ENCODE measurements around the gene ZNF660. TPM values are rescaled to one million over a fixed set of nuclear protein-coding genes. Genes with fewer than 3 reads are reported as not detected.
A peak's percentile ranks its signal among the peaks of the same experiment; 100 is the strongest.

The ZNF660 gene
- total and polyA plus RNA-seq, 4 donors: 0.08 to 2.7 (median 0.41) TPM

DNA sequence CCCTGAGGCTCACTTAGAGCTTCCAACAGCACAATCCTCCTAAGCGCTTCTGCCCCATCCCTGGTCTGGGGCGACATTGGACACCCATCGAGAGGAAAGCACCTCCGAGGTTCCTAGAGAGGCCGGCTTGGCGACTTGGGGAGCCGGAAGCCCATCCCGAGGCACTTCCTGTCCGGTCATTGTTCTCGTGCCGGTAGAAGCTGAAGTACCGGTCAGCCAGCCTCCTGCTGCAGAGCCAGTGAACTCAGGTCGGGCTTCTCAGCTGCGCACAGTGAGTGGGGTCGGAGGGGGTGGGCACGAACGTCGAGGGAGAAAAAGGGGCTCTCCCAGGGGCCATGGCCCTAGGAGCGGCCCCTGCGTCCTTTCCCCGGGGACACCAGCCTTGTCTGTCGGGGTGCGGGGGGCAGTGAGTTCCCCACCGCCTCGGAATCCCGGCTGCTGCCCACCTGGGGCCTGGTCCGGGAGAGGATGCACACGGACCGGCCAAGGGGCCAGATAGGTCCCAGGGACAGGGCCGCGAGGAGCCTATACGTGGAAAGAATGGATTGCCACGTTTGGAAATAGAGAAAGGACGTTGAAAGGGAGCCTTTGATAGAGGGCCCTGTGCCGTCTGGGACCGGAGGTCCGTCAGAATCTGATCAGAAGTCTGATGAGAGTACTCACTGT lies 63.9 kb downstream of the ZNF660 start, which contains the start of gene ZNF35:
Gene ZNF35, plus strand, starts transcription at position 169 of the 666 bp plus-strand sequence. CDS start 2,336 bp downstream, outside the sequence.
- H3K9me3 ChIP-seq (ENCODE audit: control insufficient read depth in 4 of 4, low read length in 3 of 4): peaks cover 7 to 20% (median 15%) of the 10 kb centered on the region in 4 donors
- DNase-seq (ENCODE audit: low spot score): peak; percentile 66
- H3K4me1 ChIP-seq (ENCODE audit: control insufficient read depth in 4 of 4, insufficient read depth in 4 of 4, low read length in 3 of 4): peaks cover 0 to 13% (median 5%) of the 10 kb centered on the region in 4 donors
- TF ChIP-seq YY1 (IDR thresholded peaks at IDR 0.05) (peak; percentile 47), JUND (IDR thresholded peaks at IDR 0.05) (no peak), RXRA (IDR thresholded peaks at IDR 0.05) (no peak), FOXA2 (IDR thresholded peaks at IDR 0.05) (no peak), TAF1 (conservative IDR thresholded peaks at IDR 0.05) (no peak), GABPA (IDR thresholded peaks at IDR 0.05 in 1 of 2, conservative IDR thresholded peaks at IDR 0.05 in 1 of 2) (peak; percentile 89 to 95), ZBTB33 (IDR thresholded peaks at IDR 0.05) (no peak), RAD21 (IDR thresholded peaks at IDR 0.05) (peak in 1 of 2 donors; percentile 34), HNF4G (IDR thresholded peaks at IDR 0.05) (no peak), HNF4A (conservative IDR thresholded peaks at IDR 0.05) (no peak), FOXA1 (IDR thresholded peaks at IDR 0.05) (no peak), SP1 (IDR thresholded peaks at IDR 0.05) (no peak), NR2F2 (IDR thresholded peaks at IDR 0.05) (no peak)
- TF ChIP-seq, protein P1, sequence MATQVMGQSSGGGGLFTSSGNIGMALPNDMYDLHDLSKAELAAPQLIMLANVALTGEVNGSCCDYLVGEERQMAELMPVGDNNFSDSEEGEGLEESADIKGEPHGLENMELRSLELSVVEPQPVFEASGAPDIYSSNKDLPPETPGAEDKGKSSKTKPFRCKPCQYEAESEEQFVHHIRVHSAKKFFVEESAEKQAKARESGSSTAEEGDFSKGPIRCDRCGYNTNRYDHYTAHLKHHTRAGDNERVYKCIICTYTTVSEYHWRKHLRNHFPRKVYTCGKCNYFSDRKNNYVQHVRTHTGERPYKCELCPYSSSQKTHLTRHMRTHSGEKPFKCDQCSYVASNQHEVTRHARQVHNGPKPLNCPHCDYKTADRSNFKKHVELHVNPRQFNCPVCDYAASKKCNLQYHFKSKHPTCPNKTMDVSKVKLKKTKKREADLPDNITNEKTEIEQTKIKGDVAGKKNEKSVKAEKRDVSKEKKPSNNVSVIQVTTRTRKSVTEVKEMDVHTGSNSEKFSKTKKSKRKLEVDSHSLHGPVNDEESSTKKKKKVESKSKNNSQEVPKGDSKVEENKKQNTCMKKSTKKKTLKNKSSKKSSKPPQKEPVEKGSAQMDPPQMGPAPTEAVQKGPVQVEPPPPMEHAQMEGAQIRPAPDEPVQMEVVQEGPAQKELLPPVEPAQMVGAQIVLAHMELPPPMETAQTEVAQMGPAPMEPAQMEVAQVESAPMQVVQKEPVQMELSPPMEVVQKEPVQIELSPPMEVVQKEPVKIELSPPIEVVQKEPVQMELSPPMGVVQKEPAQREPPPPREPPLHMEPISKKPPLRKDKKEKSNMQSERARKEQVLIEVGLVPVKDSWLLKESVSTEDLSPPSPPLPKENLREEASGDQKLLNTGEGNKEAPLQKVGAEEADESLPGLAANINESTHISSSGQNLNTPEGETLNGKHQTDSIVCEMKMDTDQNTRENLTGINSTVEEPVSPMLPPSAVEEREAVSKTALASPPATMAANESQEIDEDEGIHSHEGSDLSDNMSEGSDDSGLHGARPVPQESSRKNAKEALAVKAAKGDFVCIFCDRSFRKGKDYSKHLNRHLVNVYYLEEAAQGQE (IDR thresholded peaks at IDR 0.05): no peak
- TF ChIP-seq, protein P2, sequence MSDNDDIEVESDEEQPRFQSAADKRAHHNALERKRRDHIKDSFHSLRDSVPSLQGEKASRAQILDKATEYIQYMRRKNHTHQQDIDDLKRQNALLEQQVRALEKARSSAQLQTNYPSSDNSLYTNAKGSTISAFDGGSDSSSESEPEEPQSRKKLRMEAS (IDR thresholded peaks at IDR 0.05): no peak
- TF ChIP-seq, protein P3, sequence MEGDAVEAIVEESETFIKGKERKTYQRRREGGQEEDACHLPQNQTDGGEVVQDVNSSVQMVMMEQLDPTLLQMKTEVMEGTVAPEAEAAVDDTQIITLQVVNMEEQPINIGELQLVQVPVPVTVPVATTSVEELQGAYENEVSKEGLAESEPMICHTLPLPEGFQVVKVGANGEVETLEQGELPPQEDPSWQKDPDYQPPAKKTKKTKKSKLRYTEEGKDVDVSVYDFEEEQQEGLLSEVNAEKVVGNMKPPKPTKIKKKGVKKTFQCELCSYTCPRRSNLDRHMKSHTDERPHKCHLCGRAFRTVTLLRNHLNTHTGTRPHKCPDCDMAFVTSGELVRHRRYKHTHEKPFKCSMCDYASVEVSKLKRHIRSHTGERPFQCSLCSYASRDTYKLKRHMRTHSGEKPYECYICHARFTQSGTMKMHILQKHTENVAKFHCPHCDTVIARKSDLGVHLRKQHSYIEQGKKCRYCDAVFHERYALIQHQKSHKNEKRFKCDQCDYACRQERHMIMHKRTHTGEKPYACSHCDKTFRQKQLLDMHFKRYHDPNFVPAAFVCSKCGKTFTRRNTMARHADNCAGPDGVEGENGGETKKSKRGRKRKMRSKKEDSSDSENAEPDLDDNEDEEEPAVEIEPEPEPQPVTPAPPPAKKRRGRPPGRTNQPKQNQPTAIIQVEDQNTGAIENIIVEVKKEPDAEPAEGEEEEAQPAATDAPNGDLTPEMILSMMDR (IDR thresholded peaks at IDR 0.05; ENCODE audit: low read depth, low read length, missing input control): no peak
- TF ChIP-seq, protein P4, sequence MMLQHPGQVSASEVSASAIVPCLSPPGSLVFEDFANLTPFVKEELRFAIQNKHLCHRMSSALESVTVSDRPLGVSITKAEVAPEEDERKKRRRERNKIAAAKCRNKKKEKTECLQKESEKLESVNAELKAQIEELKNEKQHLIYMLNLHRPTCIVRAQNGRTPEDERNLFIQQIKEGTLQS (IDR thresholded peaks at IDR 0.05): no peak
- H3K36me3 ChIP-seq (ENCODE audit: control insufficient read depth in 4 of 4, insufficient read depth in 3 of 4, low read depth in 1 of 4, low read length in 3 of 4): peaks cover 1 to 28% (median 22%) of the 10 kb centered on the region in 4 donors
- peak within 1 kb of the TSS; percentile 62 to 92 (median 73) for H3K4me3 ChIP-seq (ENCODE audit: low read depth in 1 of 3, low read length in 3 of 3)
- WGBS: 2% methylated on average over 37 of the region's 37 CpGs
- no peaks in the 10 kb centered on the region for H3K27me3 ChIP-seq (ENCODE audit: control insufficient read depth in 4 of 4, insufficient read depth in 4 of 4, low read length in 3 of 4)
- H3K9ac ChIP-seq (ENCODE audit: low read depth in 1 of 2, low read length in 2 of 2): peak within 1 kb of the TSS; percentile 17 to 52
- peak within 1 kb of the TSS in 1 of 2 donors; percentile 34 for H3K27ac ChIP-seq (ENCODE audit: low read depth in 1 of 2, low read length in 2 of 2)

Other genes starting within 250 kb of the ZNF660 start
- gene TCAIM, start 246.2 kb upstream of the ZNF660 start, total RNA-seq: 10 to 100 TPM; 23.4 to 46.6 TPM
- gene TCAIM, start 246.2 kb upstream of the ZNF660 start, polyA plus RNA-seq: 10 to 100 TPM; 21.0 to 24.6 TPM
- 1 to 10 TPM; 7.6 to 8.7 TPM for gene ZNF445, start 107.3 kb upstream of the ZNF660 start, total RNA-seq
- gene ZNF445, start 107.3 kb upstream of the ZNF660 start, polyA plus RNA-seq: 1 to 10 TPM; 2.1 to 2.2 TPM
- 1 to 10 TPM; 3.2 to 4.4 TPM for gene ZKSCAN7, start 29.8 kb upstream of the ZNF660 start, total RNA-seq
- 1 to 10 TPM; 1.1 to 1.2 TPM for gene ZKSCAN7, start 29.8 kb upstream of the ZNF660 start, polyA plus RNA-seq
- 10 to 100 TPM in 1 of 2 donors, 1 to 10 TPM in 1; 8.1 to 10.6 TPM for gene ZNF197, start 40.1 kb downstream of the ZNF660 start, total RNA-seq
- 1 to 10 TPM; 2.4 to 3.6 TPM for gene ZNF197, start 40.1 kb downstream of the ZNF660 start, polyA plus RNA-seq
- 1 to 10 TPM; 2.2 to 4.9 TPM for gene ZNF35, start 63.8 kb downstream of the ZNF660 start, total RNA-seq
- 1 to 10 TPM; 1.2 to 1.3 TPM for gene ZNF35, start 63.8 kb downstream of the ZNF660 start, polyA plus RNA-seq
- gene ZNF502, start 127.7 kb downstream of the ZNF660 start, total RNA-seq: 1 to 10 TPM; 1.7 to 2.1 TPM
- under 1 TPM; 0.75 to 0.89 TPM for gene ZNF502, start 127.7 kb downstream of the ZNF660 start, polyA plus RNA-seq
- gene ZNF501, start 144.7 kb downstream of the ZNF660 start, total RNA-seq: 1 to 10 TPM; 1.1 to 1.6 TPM
- gene ZNF501, start 144.7 kb downstream of the ZNF660 start, polyA plus RNA-seq: under 1 TPM; 0.44 to 0.46 TPM
- gene KIAA1143, start 176.7 kb downstream of the ZNF660 start, total RNA-seq: 10 to 100 TPM in 1 of 2 donors, 1 to 10 TPM in 1; 10.0 to 10.3 TPM
- gene KIAA1143, start 176.7 kb downstream of the ZNF660 start, polyA plus RNA-seq: 1 to 10 TPM; 3.9 to 4.5 TPM
- 10 to 100 TPM in 1 of 2 donors, under 1 TPM in 1; under 0.01 to 15.9 TPM for gene KIF15, start 176.8 kb downstream of the ZNF660 start, total RNA-seq
- under 1 TPM; 0.15 to 0.33 TPM for gene KIF15, start 176.8 kb downstream of the ZNF660 start, polyA plus RNA-seq